Activated CD8-positive, alpha-beta memory T cell treated with anti-CD3 and anti-CD28 coated beads, Interleukin-2, amount 10 ng/mL, durations not matched to agents 7 days and 5 days (primary cell): ENCODE data around the gene RPL5. TPM values are rescaled to one million over a fixed set of nuclear protein-coding genes. Genes with fewer than 3 reads are reported as not detected.

Source experiments
- ATAC-seq: fragments of 150-1000 bp; cut with Tn5 transposase; one replicate; pipeline ENCODE4 v1.10.0; 2021; ENCODE audit warnings: moderate library complexity
- CTCF ChIA-PET: fragments of 350-600 bp; sonication (Branson Sonifier 250); formaldehyde crosslinking; loops from one replicate; lab custom pipeline; 2021; ENCODE audit warnings: antibody characterized with exemption; lab: Charles Lee
- DNase-seq: peaks from one replicate; pipeline ENCODE4 v3.0.0-alpha.2; 2020
- H3K27ac Mint-ChIP-seq: one replicate; pipeline ENCODE4 v1.8.0; 2021; ENCODE audit warnings: mild to moderate bottlenecking, mixed read lengths
- H3K27me3 Mint-ChIP-seq: one replicate; pipeline ENCODE4 v1.8.0; 2021; ENCODE audit warnings: mixed read lengths
- H3K36me3 Mint-ChIP-seq: one replicate; pipeline ENCODE4 v1.8.0; 2021; ENCODE audit warnings: mild to moderate bottlenecking, mixed read lengths
- H3K4me1 Mint-ChIP-seq: one replicate; pipeline ENCODE4 v1.8.0; 2021; ENCODE audit warnings: mixed read lengths
- H3K4me3 Mint-ChIP-seq: one replicate; pipeline ENCODE4 v1.8.0; 2021; ENCODE audit warnings: mild to moderate bottlenecking, moderate library complexity, mixed read lengths
- H3K9me3 Mint-ChIP-seq: one replicate; pipeline ENCODE4 v1.8.0; 2022; ENCODE audit warnings: low read depth, mixed read lengths
- total RNA-seq, 2 experiments: library from RNA; stranded (reverse); gene quantifications; one replicate each; pipeline ENCODE4 v1.2.3, GENCODE V29; 2021

RPL5 gene
- total RNA-seq, 2 experiments from 2014 or later = 581 to 800 TPM

DNA sequence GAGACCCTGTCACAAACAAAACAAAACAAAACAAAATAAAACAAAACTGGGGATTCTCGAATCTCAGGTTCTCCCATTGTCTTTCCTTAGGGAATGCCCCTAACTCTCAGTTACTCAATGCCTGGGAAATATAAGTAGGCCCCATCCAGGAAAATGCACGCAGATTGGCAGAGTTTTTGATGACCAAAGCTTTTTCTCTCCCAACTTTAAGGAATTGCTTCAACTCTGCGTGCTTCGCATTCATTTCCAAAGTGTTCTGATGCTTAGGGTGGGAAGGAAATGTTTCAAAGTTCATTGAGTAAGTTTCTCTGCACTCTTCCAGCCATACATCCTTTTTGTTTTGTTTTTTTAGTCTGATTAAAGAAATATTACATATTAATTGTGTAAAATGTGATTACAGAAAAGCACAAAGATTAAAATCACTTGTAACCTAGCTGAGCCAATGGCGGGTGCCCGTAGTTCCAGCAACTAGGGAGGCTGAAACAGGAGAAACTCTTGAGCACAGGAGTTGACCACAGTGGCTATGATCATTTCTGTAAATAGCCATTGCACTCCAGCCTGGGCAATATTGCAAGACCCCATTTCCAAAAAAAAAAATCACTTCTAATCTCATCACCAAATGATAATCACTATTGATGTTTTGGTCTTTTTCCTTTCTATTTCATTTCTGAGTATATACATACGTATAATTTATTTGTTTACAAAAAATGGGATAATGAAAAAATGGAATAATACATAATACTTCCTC, 28.5 kb upstream of the RPL5 start:
- Mint-ChIP-seq H3K27me3 (peaks cover 22% of the 10 kb centered on the region), H3K27ac (no peak overlapping the region)
- CTCF ChIA-PET = interaction anchor here (0.8 to 1.2 kb wide), 3 partner anchors 15 to 54 kb away, joined by 3 read pairs; no protein-coding TSS in a partner anchor

DNA sequence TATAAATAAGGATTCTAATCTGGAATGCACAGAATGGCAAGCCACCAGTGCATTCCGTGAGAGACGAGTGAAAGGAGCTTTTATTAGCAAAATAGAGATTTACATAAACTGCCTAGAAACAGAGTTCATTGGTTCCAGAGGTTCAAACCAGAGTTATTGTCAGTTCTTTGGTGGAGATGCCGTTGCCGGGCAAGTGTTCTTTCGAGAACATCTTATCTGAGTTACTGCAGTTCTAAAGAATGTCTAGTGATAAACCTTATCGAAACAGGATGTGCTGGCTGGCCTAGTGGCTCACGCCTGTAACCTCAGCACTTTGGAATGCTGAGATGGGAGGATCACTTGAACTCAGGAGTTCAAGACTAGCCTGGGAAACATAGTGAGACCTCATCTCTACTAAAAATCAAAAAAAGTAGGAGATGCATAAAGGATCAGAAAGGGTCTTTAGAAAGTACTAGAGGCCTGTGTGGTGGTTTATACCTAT, 27.1 kb upstream of the RPL5 start:
- Mint-ChIP-seq H3K27me3 (peaks cover 23% of the 10 kb centered on the region), H3K36me3 (no peaks in the 10 kb centered on the region), H3K4me3 (no peak overlapping the region), H3K9me3 (no peaks in the 10 kb centered on the region), H3K27ac (no peak overlapping the region), H3K4me1 (no peaks in the 10 kb centered on the region)
- no peak for DNase-seq
- CTCF ChIA-PET = no interaction called here
- no peak for ATAC-seq

More for the DNA sequence above, 28.5 kb upstream of the RPL5 start:
- no peak for DNase-seq
- no peaks in the 10 kb centered on the region for H3K4me1 Mint-ChIP-seq
- no peaks in the 10 kb centered on the region for H3K9me3 Mint-ChIP-seq
- no peak overlapping the region for H3K4me3 Mint-ChIP-seq
- H3K36me3 Mint-ChIP-seq = no peaks in the 10 kb centered on the region
- no peak for ATAC-seq

DNA sequence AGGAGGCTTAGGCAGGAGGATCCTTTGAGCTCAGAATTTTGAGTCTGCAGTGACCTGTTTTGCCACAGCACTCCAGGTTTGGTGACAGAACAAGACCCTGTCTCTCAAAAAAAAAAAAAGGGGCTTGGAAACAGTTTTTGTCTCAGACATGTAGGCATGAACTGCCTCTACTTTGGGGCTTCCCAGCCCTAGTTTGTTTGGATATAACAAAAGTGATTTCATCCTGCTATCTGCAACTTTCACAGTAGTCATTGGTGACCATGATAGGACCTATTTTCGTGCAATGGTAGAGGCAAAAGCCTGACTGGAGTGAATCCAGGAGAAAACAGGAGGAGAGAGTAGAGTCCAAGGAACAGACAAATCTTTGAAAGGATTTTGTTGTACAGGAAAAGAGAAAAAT, 26.6 kb upstream of the RPL5 start:
- no peak overlapping the region for H3K4me3 Mint-ChIP-seq
- ATAC-seq (no peak), DNase-seq (no peak)
- peaks cover 23% of the 10 kb centered on the region for H3K27me3 Mint-ChIP-seq
- H3K4me1 Mint-ChIP-seq = no peaks in the 10 kb centered on the region
- no peaks in the 10 kb centered on the region for H3K36me3 Mint-ChIP-seq
- CTCF ChIA-PET = no interaction called here
- no peak overlapping the region for H3K27ac Mint-ChIP-seq
- no peaks in the 10 kb centered on the region for H3K9me3 Mint-ChIP-seq

DNA sequence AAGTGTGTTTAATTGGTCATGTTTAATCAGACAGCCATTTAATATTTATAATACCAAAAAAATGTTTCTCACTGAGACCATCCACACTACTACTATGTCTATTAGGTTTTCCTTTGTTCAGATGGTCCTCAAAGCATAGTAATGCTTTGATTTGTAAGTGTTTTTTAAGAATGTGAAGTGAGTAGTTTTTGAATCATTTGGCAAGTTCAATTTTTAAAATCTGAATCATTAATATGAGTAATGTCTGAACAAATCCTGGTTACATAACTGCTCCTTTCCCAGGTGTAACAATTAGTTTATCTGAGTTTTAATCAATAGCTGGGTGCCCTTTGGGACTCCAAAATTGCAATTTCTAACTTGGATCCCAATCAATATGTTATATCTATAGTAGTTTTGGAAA, 23.5 kb upstream of the RPL5 start:
- Mint-ChIP-seq H3K36me3 (no peaks in the 10 kb centered on the region), H3K27me3 (peaks cover 34% of the 10 kb centered on the region), H3K27ac (no peak overlapping the region), H3K4me3 (no peak overlapping the region), H3K9me3 (no peaks in the 10 kb centered on the region), H3K4me1 (no peaks in the 10 kb centered on the region)
- ATAC-seq (no peak), DNase-seq (no peak)
- CTCF ChIA-PET = interaction anchor here (0.9 kb wide), 1 partner anchor 24 kb away, joined by 3 read pairs; the partner anchor contains the start of gene RPL5

DNA sequence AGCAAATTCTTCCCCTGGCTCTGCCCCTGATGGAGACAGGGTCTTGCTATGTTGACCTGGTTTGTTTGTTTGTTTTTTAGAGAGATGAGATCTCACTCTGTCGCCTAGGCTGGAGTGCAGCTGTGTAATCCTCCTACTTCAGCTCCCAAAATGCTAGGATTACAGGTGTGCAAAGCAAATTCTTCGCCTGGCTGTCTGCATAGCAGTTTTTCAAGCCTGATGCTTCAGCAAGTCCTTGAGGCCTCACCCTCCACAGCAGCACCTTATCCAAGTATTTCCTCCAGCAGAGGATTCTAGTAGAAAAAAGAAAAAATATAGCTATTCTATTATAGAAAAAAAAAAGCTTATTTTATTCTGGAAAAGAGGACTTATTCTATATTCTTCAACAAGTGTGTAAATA, 15.1 kb upstream of the RPL5 start:
- Mint-ChIP-seq H3K27ac (no peak overlapping the region), H3K9me3 (no peaks in the 10 kb centered on the region), H3K4me1 (no peaks in the 10 kb centered on the region), H3K36me3 (no peaks in the 10 kb centered on the region), H3K4me3 (no peak overlapping the region), H3K27me3 (peaks cover 44% of the 10 kb centered on the region)
- CTCF ChIA-PET = interaction anchor here (1.2 to 4.8 kb wide), 4 partner anchors 11 to 72 kb away, joined by 3 to 67 read pairs (median 13); partner anchors contain the start of gene RPL5
- DNase-seq = no peak
- no peak for ATAC-seq

DNA sequence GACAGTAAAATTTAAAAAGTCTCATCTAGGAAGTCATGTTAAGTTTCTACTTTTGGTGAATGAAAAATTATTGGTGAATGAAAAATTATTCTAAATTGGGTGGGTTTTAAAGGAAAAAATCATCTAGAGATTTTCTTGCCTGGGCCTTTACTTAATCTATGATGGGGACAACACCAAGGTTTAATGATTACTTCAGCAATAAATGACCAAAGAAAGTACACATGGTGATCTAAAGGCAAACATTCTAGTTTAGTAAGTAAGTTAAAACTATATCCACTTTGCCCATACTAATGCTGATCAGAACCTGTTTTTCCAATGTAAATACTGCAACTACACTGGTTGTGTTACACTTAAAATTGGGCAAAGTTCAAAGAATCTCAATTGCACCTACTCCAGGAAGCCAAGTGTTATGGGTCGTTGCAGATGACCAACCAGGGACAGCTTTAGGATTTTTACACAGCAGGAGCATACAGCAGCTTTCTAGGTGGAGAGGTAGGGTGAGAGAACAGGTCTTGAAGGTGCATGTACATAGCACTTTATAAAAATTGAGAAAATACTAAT, 14.6 kb upstream of the RPL5 start:
- Mint-ChIP-seq H3K27me3 (peaks cover 42% of the 10 kb centered on the region), H3K27ac (no peak overlapping the region), H3K4me3 (no peak overlapping the region), H3K36me3 (no peaks in the 10 kb centered on the region), H3K9me3 (no peaks in the 10 kb centered on the region), H3K4me1 (no peaks in the 10 kb centered on the region)
- CTCF ChIA-PET = interaction anchor here (1.2 to 4.8 kb wide), 6 partner anchors 11 to 820 kb away, joined by 3 to 67 read pairs (median 4); partner anchors contain the start of gene RPL5
- DNase-seq (no peak), ATAC-seq (no peak)

DNA sequence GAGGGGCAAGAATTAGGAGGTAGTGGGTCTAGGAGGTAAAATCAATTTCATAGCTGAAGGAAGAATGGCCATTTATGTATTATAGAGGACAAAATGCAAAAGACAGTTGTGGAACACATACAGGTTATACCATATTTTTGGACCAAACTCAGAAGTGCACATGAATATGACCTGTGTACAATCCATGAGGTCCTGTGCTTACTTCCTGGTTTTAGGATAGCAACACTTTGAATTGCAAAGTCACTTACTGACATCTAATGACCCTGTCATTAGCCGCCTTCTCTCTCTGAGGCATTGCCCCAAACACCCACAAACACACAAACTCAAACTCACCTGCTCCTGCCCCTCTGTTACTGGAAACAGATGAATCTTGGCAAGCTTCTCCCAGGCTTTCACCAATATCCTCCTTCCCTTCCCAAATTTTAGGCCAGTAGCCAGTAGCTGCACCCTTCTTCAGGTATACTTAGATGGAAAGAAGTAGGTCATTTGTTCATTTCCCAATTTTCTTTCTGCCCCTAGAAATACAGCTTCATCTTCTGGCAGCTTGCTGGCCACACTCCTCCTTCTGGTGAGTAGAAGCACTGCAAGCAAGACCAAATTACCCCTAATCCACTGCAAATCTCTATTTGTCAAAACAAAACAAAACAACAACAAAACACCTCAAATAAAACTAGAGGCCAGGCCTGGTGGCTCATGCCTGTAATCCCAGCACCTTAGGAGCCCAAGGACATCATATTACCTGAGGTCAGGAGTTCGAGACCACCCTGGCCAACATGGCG, 13.7 kb upstream of the RPL5 start:
- no peaks in the 10 kb centered on the region for H3K4me1 Mint-ChIP-seq
- CTCF ChIA-PET = interaction anchor here (0.6 to 4.8 kb wide), 13 partner anchors 8 to 1306 kb away, joined by 3 to 67 read pairs (median 3); partner anchors contain the start of gene RPL5
- DNase-seq (no peak), ATAC-seq (peak; percentile 61)
- H3K36me3 Mint-ChIP-seq = no peaks in the 10 kb centered on the region
- H3K27me3 Mint-ChIP-seq = peaks cover 33% of the 10 kb centered on the region
- H3K4me3 Mint-ChIP-seq = no peak overlapping the region
- H3K9me3 Mint-ChIP-seq = no peaks in the 10 kb centered on the region
- no peak overlapping the region for H3K27ac Mint-ChIP-seq

DNA sequence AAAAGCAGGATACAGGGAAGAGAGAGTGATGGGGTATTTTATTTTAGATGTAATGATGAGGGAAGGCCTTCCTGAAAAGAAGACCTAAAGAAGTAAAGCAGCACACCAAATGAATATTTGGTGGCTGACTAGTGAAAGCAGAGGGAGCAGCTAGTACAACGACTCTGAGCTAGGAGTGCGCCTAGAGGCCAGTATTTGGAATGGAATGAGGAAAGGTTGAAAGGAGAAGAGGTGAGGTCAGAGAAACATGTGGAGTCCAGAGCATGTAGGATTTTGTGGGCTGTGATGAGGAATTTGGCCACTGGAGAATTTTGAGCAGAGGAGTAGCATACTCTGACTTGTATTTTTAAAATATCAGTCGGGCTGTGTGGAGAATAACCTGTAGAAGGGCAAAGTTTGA, 11.8 kb upstream of the RPL5 start:
- ATAC-seq = no peak
- CTCF ChIA-PET = interaction anchor here (0.8 to 4.8 kb wide), 2 partner anchors 11 to 72 kb away, joined by 3 to 67 read pairs; no protein-coding TSS in a partner anchor

DNA sequence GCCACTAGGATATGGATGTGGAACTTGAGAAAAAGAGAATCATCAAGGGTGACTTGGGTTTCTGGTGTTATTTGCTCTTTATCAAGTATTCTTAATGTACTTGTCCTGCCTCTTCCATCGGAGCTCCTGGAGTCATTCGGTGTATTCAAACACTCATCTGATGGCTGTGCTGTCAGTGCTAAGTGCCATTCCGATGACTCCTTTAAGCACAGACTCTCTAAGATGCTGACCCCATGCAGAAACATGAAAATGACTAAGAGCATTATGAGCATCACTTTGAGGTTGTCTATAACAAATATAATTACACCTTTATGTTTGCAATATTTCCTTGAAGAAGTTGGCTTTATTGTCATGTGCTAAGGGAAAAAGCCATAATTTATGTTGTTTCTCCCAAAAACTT, 11.3 kb upstream of the RPL5 start:
- Mint-ChIP-seq H3K27ac (no peak overlapping the region), H3K4me3 (no peak overlapping the region), H3K27me3 (peaks cover 21% of the 10 kb centered on the region)

More for the DNA sequence above, 11.8 kb upstream of the RPL5 start:
- H3K36me3 Mint-ChIP-seq = no peaks in the 10 kb centered on the region
- H3K27ac Mint-ChIP-seq = no peak overlapping the region
- H3K4me1 Mint-ChIP-seq = no peaks in the 10 kb centered on the region
- no peaks in the 10 kb centered on the region for H3K9me3 Mint-ChIP-seq
- peaks cover 22% of the 10 kb centered on the region for H3K27me3 Mint-ChIP-seq
- H3K4me3 Mint-ChIP-seq = no peak overlapping the region
- no peak for DNase-seq

DNA sequence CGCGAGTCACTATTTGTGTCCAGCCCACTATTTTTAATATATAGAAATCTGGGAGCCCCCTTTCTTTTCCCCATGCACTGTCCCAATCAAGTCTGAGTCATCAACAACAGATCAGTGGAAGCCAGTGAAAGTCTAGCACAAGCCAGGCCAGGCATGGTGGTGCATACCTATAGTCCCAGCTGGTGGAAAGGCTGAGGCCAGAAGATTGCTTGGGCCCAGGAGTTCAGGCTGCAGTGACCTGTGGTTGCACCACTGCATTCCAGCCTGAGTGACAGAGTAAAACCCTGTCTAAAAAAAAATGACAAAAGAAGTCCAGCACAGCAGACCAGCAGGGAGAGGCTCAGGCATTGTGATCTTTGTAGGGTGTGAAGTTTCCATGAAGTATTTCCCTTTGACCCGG, 9.0 kb upstream of the RPL5 start:
- Mint-ChIP-seq H3K27ac (no peak overlapping the region), H3K27me3 (peaks cover 11% of the 10 kb centered on the region), H3K9me3 (no peaks in the 10 kb centered on the region), H3K4me1 (no peaks in the 10 kb centered on the region), H3K4me3 (no peak overlapping the region), H3K36me3 (no peaks in the 10 kb centered on the region)
- CTCF ChIA-PET = no interaction called here
- ATAC-seq (no peak), DNase-seq (no peak)

More for the DNA sequence above, 11.3 kb upstream of the RPL5 start:
- no peak for ATAC-seq
- no peaks in the 10 kb centered on the region for H3K9me3 Mint-ChIP-seq
- CTCF ChIA-PET = interaction anchor here (0.8 kb wide), 1 partner anchor 11 kb away, joined by 3 read pairs; no protein-coding TSS in a partner anchor
- no peak for DNase-seq
- H3K36me3 Mint-ChIP-seq = no peaks in the 10 kb centered on the region
- no peaks in the 10 kb centered on the region for H3K4me1 Mint-ChIP-seq

DNA sequence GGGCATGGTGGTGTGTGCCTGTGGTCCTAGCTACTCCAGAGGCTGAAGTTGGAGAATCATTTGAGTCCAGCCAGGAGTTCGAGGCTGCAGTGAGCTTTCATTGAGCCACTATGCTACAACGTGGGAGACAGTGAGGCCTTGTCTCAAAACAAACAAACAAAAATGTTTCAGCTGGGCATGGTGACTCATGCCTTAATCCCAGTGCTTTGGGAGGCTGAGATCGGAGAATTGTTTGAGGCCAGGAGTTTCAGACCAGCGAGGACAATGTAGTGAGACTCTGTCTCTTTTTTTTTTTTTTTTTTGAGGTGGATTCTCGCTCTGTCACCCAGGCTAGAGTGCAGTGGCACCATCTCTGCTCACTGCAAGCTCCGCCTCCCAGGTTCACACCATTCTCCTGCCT, 5.0 kb upstream of the RPL5 start:
- Mint-ChIP-seq H3K4me1 (peaks cover 3% of the 10 kb centered on the region), H3K27me3 (no peaks in the 10 kb centered on the region), H3K4me3 (no peak overlapping the region), H3K36me3 (no peaks in the 10 kb centered on the region), H3K9me3 (no peaks in the 10 kb centered on the region), H3K27ac (no peak overlapping the region)
- ATAC-seq (no peak), DNase-seq (no peak)
- CTCF ChIA-PET = interaction anchor here (0.6 to 1.0 kb wide), 2 partner anchors 8 to 37 kb away, joined by 3 read pairs; no protein-coding TSS in a partner anchor

DNA sequence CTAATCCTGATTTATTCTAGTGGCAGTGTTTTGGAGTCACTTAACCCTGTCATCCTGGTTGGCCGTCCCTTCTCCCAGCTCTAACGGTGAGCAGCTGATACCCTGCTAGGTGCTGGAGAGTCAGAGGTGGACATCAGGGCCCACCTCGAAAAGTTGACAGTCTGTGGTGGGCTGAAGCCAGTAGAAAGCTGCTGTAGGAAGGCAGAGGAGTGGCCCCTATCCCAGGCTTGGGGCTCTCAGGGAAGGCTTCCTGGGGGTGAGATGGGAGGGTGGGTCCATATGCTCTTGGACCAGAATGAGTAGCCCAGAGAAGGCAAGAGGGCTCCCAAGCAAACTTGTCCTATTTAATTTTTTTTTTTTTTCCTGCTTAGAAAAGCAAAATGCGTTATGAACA, 475 bp upstream of the RPL5 start:
- Mint-ChIP-seq H3K4me1 (peaks cover 39% of the 10 kb centered on the region), H3K36me3 (peaks cover 42% of the 10 kb centered on the region), H3K9me3 (no peaks in the 10 kb centered on the region), H3K4me3 (peak overlapping the region; percentile 99), H3K27ac (peak overlapping the region; percentile 97), H3K27me3 (no peaks in the 10 kb centered on the region)
- DNase-seq = no peak
- CTCF ChIA-PET = interaction anchor here (0.7 to 3.4 kb wide), 24 partner anchors 11 to 468 kb away, joined by 3 to 31 read pairs (median 5); partner anchors contain the start of genes DIPK1A and EVI5
- no peak for ATAC-seq
